ENCODE results near the gene GANAB.
"Not testable (repeated sequence)": the region's sequence is repeated elsewhere in the genome, so short reads cannot be mapped to it uniquely, and the experiment has no call there.

The GANAB gene

GRCh38 chr11:62591448-62592145, 54.8 kb downstream of the GANAB start, which contains the start of gene TUT1:
TUT1 (minus strand) TSS chr11:62591523; CDS start chr11:62591485, 38 bp downstream.
- no peak for TF ChIP-seq CTCF (IDR thresholded peaks at IDR 0.05; ENCODE audit: unreplicated experiment in 3 of 3)
- peaks cover 38% of the 10 kb centered on the region for H3K36me3 Mint-ChIP-seq (ENCODE audit: low read depth)
- H3K9me3 Mint-ChIP-seq, result no peaks in the 10 kb centered on the region
- H3K27me3 Mint-ChIP-seq (ENCODE audit: low read depth), result no peaks in the 10 kb centered on the region
- peak within 1 kb of the TSS; percentile 93 to 97 (median 94) for H3K4me3 Mint-ChIP-seq
- H3K27ac Mint-ChIP-seq, result peak within 1 kb of the TSS; percentile 91 to 95 (median 93)
- peaks cover 21% of the 10 kb centered on the region for H3K4me1 Mint-ChIP-seq

GRCh38 chr11:62588966-62589637, 57.3 kb downstream of the GANAB start:
- peak overlapping the region in 1 of 3 experiments; percentile 28 for H3K27ac Mint-ChIP-seq
- H3K4me1 Mint-ChIP-seq, result peaks cover 21% of the 10 kb centered on the region
- H3K36me3 Mint-ChIP-seq (ENCODE audit: low read depth), result peaks cover 23% of the 10 kb centered on the region
- H3K9me3 Mint-ChIP-seq, result no peaks in the 10 kb centered on the region
- H3K27me3 Mint-ChIP-seq (ENCODE audit: low read depth), result no peaks in the 10 kb centered on the region
- H3K4me3 Mint-ChIP-seq, result peak overlapping the region; percentile 78 to 94 (median 93)
- TF ChIP-seq CTCF (IDR thresholded peaks at IDR 0.05; ENCODE audit: unreplicated experiment in 3 of 3), result peak; percentile 21 to 33 (median 28)

- not testable (repeated sequence) for H3K9me3 Mint-ChIP-seq; H3K27me3 Mint-ChIP-seq (ENCODE audit: low read depth); H3K4me1 Mint-ChIP-seq; H3K27ac Mint-ChIP-seq; H3K4me3 Mint-ChIP-seq
- H3K36me3 Mint-ChIP-seq (ENCODE audit: low read depth), result peaks cover 39% of the 10 kb centered on the region
These were observed 61.1 kb downstream of the GANAB start for GRCh38 chr11:62585356-62585755.

GRCh38 chr11:62581735-62582134, 64.7 kb downstream of the GANAB start:
- not testable (repeated sequence) for H3K4me3 Mint-ChIP-seq; H3K27ac Mint-ChIP-seq; H3K4me1 Mint-ChIP-seq; H3K9me3 Mint-ChIP-seq; H3K27me3 Mint-ChIP-seq (ENCODE audit: low read depth)
- peaks cover 41% of the 10 kb centered on the region for H3K36me3 Mint-ChIP-seq (ENCODE audit: low read depth)

- H3K36me3 Mint-ChIP-seq (ENCODE audit: low read depth), result peaks cover 43% of the 10 kb centered on the region
- H3K27me3 Mint-ChIP-seq (ENCODE audit: low read depth), result no peaks in the 10 kb centered on the region
- no peak overlapping the region for H3K4me3 Mint-ChIP-seq
- no peak for TF ChIP-seq CTCF (IDR thresholded peaks at IDR 0.05; ENCODE audit: unreplicated experiment in 3 of 3)
- H3K4me1 Mint-ChIP-seq, result peaks cover 14% of the 10 kb centered on the region
- no peaks in the 10 kb centered on the region for H3K9me3 Mint-ChIP-seq
- H3K27ac Mint-ChIP-seq, result no peak overlapping the region
These were observed 65.3 kb downstream of the GANAB start for GRCh38 chr11:62580959-62581715.

GRCh38 chr11:62579252-62579651, 67.2 kb downstream of the GANAB start:
- no peak overlapping the region for H3K4me3 Mint-ChIP-seq
- no peak overlapping the region for H3K27ac Mint-ChIP-seq

More at GRCh38 chr11:62579252-62579651, 67.2 kb downstream of the GANAB start:
- TF ChIP-seq CTCF (IDR thresholded peaks at IDR 0.05; ENCODE audit: unreplicated experiment in 3 of 3), result no peak
- peaks cover 39% of the 10 kb centered on the region for H3K36me3 Mint-ChIP-seq (ENCODE audit: low read depth)
- H3K27me3 Mint-ChIP-seq (ENCODE audit: low read depth), result no peaks in the 10 kb centered on the region
- no peaks in the 10 kb centered on the region for H3K9me3 Mint-ChIP-seq
- peaks cover 30% of the 10 kb centered on the region for H3K4me1 Mint-ChIP-seq

Data from nephron (organoid).